OCI-LY1 (cell line): ENCODE results near the gene SYT6.

ENCODE experiments used
- H2AFZ ChIP-seq: fragments of 200-600 bp; sonication (generic), shearing (Covaris generic); 2 replicates; pipeline ENCODE4 v1.6.0; 2014; ENCODE audit warnings: antibody characterized with exemption, mild to moderate bottlenecking, low read length
- H3F3A ChIP-seq: fragments of 200-600 bp; sonication (generic), shearing (Covaris generic); 2 replicates; pipeline ENCODE4 v1.6.0; 2014; ENCODE audit warnings: mild to moderate bottlenecking, antibody characterized with exemption, low read length, moderate library complexity; ENCODE audit not compliant: insufficient read depth
- H3K27ac ChIP-seq: fragments of 200-600 bp; sonication (generic); 2 replicates; pipeline ENCODE4 v1.5.1; 2014; ENCODE audit warnings: low read length, mixed run types, mild to moderate bottlenecking, low read depth; ENCODE audit not compliant: poor library complexity, severe bottlenecking
- H3K27me3 ChIP-seq: fragments of 200-600 bp; sonication (generic); 2 replicates; pipeline ENCODE4 v1.6.0; 2014; ENCODE audit warnings: antibody characterized with exemption, mild to moderate bottlenecking, low read length, moderate library complexity; ENCODE audit not compliant: insufficient read depth
- H3K36me3 ChIP-seq: fragments of 200-600 bp; sonication (generic); 2 replicates; pipeline ENCODE4 v1.6.1; 2014; ENCODE audit warnings: mild to moderate bottlenecking, antibody characterized with exemption, low read length, moderate library complexity, mixed read lengths; ENCODE audit not compliant: insufficient read depth
- H3K4me1 ChIP-seq: fragments of 200-600 bp; sonication (generic); 2 replicates; pipeline ENCODE4 v1.5.1; 2014; ENCODE audit warnings: mild to moderate bottlenecking, low read length, moderate library complexity; ENCODE audit not compliant: insufficient read depth, severe bottlenecking
- H3K4me2 ChIP-seq: fragments of 200-600 bp; sonication (generic), shearing (Covaris generic); 2 replicates; pipeline ENCODE4 v1.6.1; 2014; ENCODE audit warnings: low read length
- H3K4me3 ChIP-seq: fragments of 200-600 bp; sonication (generic); 2 replicates; pipeline ENCODE4 v1.5.1; 2014; ENCODE audit warnings: low read length, low read depth, mild to moderate bottlenecking, mixed read lengths; ENCODE audit not compliant: poor library complexity, severe bottlenecking
- H3K79me2 ChIP-seq: fragments of 200-600 bp; shearing (Covaris generic); 2 replicates; pipeline ENCODE4 v1.6.1; 2016; ENCODE audit warnings: mixed run types, low read length, mixed read lengths; ENCODE audit not compliant: insufficient read depth
- H3K9ac ChIP-seq: fragments of 200-600 bp; sonication (generic), shearing (Covaris generic); 2 replicates; pipeline ENCODE4 v1.6.1; 2014; ENCODE audit warnings: mild to moderate bottlenecking, low read length, mixed read lengths
- H3K9me2 ChIP-seq: fragments of 200-600 bp; sonication (generic), shearing (Covaris generic); 2 replicates; pipeline ENCODE4 v1.6.1; 2014; ENCODE audit warnings: low read depth, mild to moderate bottlenecking, low read length, mixed read lengths
- H3K9me3 ChIP-seq: fragments of 200-600 bp; shearing (Covaris generic); 2 replicates; pipeline ENCODE4 v1.6.1; 2014; ENCODE audit warnings: low read length, mixed read lengths
- H4K20me1 ChIP-seq: fragments of 200-600 bp; sonication (generic), shearing (Covaris generic); 2 replicates; pipeline ENCODE4 v1.6.0; 2016; ENCODE audit warnings: mild to moderate bottlenecking, low read length; ENCODE audit not compliant: insufficient read depth
- CTCF ChIP-seq: fragments of 200-600 bp; sonication (generic), shearing (Covaris generic); IDR thresholded peaks from 2 replicates; pipeline ENCODE4 v1.5.1; 2017; ENCODE audit warnings: mild to moderate bottlenecking, antibody characterized with exemption, low read length, moderate library complexity, mixed read lengths
- EZH2 ChIP-seq: fragments of 200-600 bp; sonication (generic), shearing (Covaris generic); IDR thresholded peaks from 2 replicates; pipeline ENCODE4 v1.8.0; 2017; ENCODE audit warnings: borderline replicate concordance, mixed run types, mild to moderate bottlenecking, antibody characterized with exemption, low read length, moderate library complexity, mixed read lengths

SYT6 gene

GRCh38 chr1:114196992-114197907 lies 43.6 kb upstream of the SYT6 start:
- H3K9me3 ChIP-seq = no peaks in the 10 kb centered on the region
- no peak overlapping the region for H3K4me3 ChIP-seq
- H3K79me2 ChIP-seq = no peaks in the 10 kb centered on the region
- no peaks in the 10 kb centered on the region for H3K36me3 ChIP-seq
- no peaks in the 10 kb centered on the region for H4K20me1 ChIP-seq
- no peak overlapping the region for H3K4me2 ChIP-seq
- no peaks in the 10 kb centered on the region for H3K9me2 ChIP-seq
- no peak overlapping the region for H3K9ac ChIP-seq
- no peaks in the 10 kb centered on the region for H3F3A ChIP-seq
- no peaks in the 10 kb centered on the region for H3K4me1 ChIP-seq
- no peak overlapping the region for H2AFZ ChIP-seq
- H3K27me3 ChIP-seq = no peaks in the 10 kb centered on the region
- TF ChIP-seq CTCF (no peak), EZH2 (no peak)
- no peak overlapping the region for H3K27ac ChIP-seq

GRCh38 chr1:114195819-114196218 lies 42.1 kb upstream of the SYT6 start:
- Histone ChIP-seq H3K4me1 (no peaks in the 10 kb centered on the region), H3K9me3 (no peaks in the 10 kb centered on the region), H3K9me2 (no peaks in the 10 kb centered on the region), H3K4me2 (no peak overlapping the region), H3K27ac (no peak overlapping the region), H3K9ac (no peak overlapping the region), H3K27me3 (no peaks in the 10 kb centered on the region), H3K4me3 (no peak overlapping the region), H4K20me1 (no peaks in the 10 kb centered on the region), H3K36me3 (no peaks in the 10 kb centered on the region), H3K79me2 (no peaks in the 10 kb centered on the region), H3F3A (no peaks in the 10 kb centered on the region), H2AFZ (no peak overlapping the region)
- TF ChIP-seq CTCF (no peak), EZH2 (no peak)

- H3K4me2 ChIP-seq = no peak overlapping the region
- TF ChIP-seq CTCF (no peak), EZH2 (no peak)
These were observed 38.7 kb upstream of the SYT6 start for GRCh38 chr1:114192328-114192727.

More at GRCh38 chr1:114192328-114192727, 38.7 kb upstream of the SYT6 start:
- H3K9ac ChIP-seq = no peak overlapping the region
- H3F3A ChIP-seq = no peaks in the 10 kb centered on the region
- H4K20me1 ChIP-seq = no peaks in the 10 kb centered on the region
- H3K4me1 ChIP-seq = no peaks in the 10 kb centered on the region
- no peaks in the 10 kb centered on the region for H3K9me2 ChIP-seq
- H3K27ac ChIP-seq = no peak overlapping the region
- no peak overlapping the region for H3K4me3 ChIP-seq
- H2AFZ ChIP-seq = no peak overlapping the region
- no peaks in the 10 kb centered on the region; the same call in 1 of the 2 replicates for H3K27me3 ChIP-seq
- no peaks in the 10 kb centered on the region for H3K36me3 ChIP-seq
- no peaks in the 10 kb centered on the region for H3K9me3 ChIP-seq
- H3K79me2 ChIP-seq = no peaks in the 10 kb centered on the region
